Ovary (tissue), 9 donors: ENCODE measurements around the gene SYT3. TPM values are rescaled to one million over a fixed set of nuclear protein-coding genes. Genes with fewer than 3 reads are reported as not detected.

Experiments used
- DNase-seq, 5 donors: peaks; one replicate each; pipeline ENCODE4 v3.0.0-alpha.2; 2019 to 2020
- H3K27ac ChIP-seq, 2 donors: fragments of 200-600 bp; one replicate each; pipeline versions ENCODE4 v1.5.1 to v1.8.0; 2019 to 2022
- H3K27me3 ChIP-seq: fragments of 200-600 bp; one replicate; pipeline ENCODE4 v1.8.0; 2022
- H3K36me3 ChIP-seq: fragments of 200-600 bp; sonication (generic); one replicate; pipeline ENCODE4 v1.5.1; 2019
- H3K4me1 ChIP-seq: one replicate; pipeline ENCODE4 v1.8.1; 2013; ENCODE audit warnings: mild to moderate bottlenecking, moderate library complexity; ENCODE audit not compliant: insufficient read depth
- H3K4me3 ChIP-seq: fragments of 200-600 bp; sonication (generic); one replicate; pipeline ENCODE4 v1.5.1; 2017
- H3K9me3 ChIP-seq, 2 donors: fragments of 200-600 bp in 1 of 2; sonication (generic) in 1 of 2; one replicate each; pipeline versions ENCODE4 v1.5.1 to v1.8.1; 2013 to 2019; ENCODE audit warnings: mild to moderate bottlenecking in 1 of 2, moderate library complexity in 1 of 2
- CTCF ChIP-seq, 3 donors: fragments of 450-650 bp in 2 of 3; fragments of 200-600 bp in 1 of 3; IDR thresholded peaks; one replicate each; pipeline versions ENCODE4 v1.5.1 to v1.8.0; 2016 to 2022; ENCODE audit warnings: antibody characterized with exemption in 3 of 3, mild to moderate bottlenecking in 1 of 3
- EP300 ChIP-seq: sonication (generic); formaldehyde crosslinking; IDR thresholded peaks from one replicate; pipeline ENCODE4 v1.6.1; 2017; ENCODE audit warnings: antibody characterized with exemption
- POLR2A ChIP-seq: fragments of 450-650 bp; IDR thresholded peaks from one replicate; pipeline ENCODE4 v1.6.1; 2017; ENCODE audit warnings: antibody characterized with exemption, mild to moderate bottlenecking, moderate library complexity
- WGBS, 3 donors: extraction: QIAGEN DNeasy Blood & Tissue Kit in 1 of 3; methylation state at CpG; one replicate each; pipeline versions ENCODE4 v1.1.5 to v1.1.7; 2013 to 2017; 5-methylcytosine and 5-hydroxymethylcytosine counted together
- intact Hi-C, 4 donors: fragments of 100-400 bp; cut with DNase I; formaldehyde crosslinking; loops; one replicate each; pipeline versions ENCODE4 v1.11.0 to v1.15.1; 2022 to 2023
- polyA plus RNA-seq, 2 donors: library from polyadenylated mRNA; stranded (reverse); fragments of 200-250 nt in 1 of 2; fragments of 350-450 nt in 1 of 2; fragmentation: Illumina TruSeq in 1 of 2; extraction: RNeasy Lipid Tissue Mini Kit (QIAGEN cat#74804) in 1 of 2; gene quantifications; one replicate each; pipeline ENCODE4 v1.2.3, GENCODE V29; 2013 to 2014
- total RNA-seq, 7 donors: library from RNA; depleted of rRNA in 2 of 7; stranded (reverse); fragments of >200 nt in 2 of 7; fragmentation: NEBNext Ultra II Directional in 3 of 7; extraction: Animal tissue kit (Norgen Biotek cat#: 25700) in 3 of 7; gene quantifications; one replicate each; pipeline versions ENCODE4 v1.1.0 to v1.2.4, GENCODE V29; 2016 to 2023
- donor health status: DM: no; HTN: no; CAD: no; lungs with moderate emphysema.
- donor health status: DM: no; HTN: no; CAD: no.
- donor health status: Bipolar disorder and iron deficiency.
- donor health status: DM: yes; HTN: yes; CAD: no.
- donor health status: DM: no; HTN: no; CAD: no.
- donor health status: DM: yes; HTN: yes; CAD: no.

SYT3 gene
- total and polyA plus RNA-seq, 9 donors: 0.08 to 0.32 (median 0.10) TPM; not detected in 6

GRCh38 chr19:50664204-50664603, 24.5 kb upstream of the SYT3 start:
- TF ChIP-seq POLR2A (no peak), CTCF (IDR thresholded peaks at IDR 0.05) (no peak), EP300 (no peak)
- Histone ChIP-seq H3K27ac (no peak overlapping the region), H3K27me3 (no peaks in the 10 kb centered on the region), H3K4me1 (no peaks in the 10 kb centered on the region), H3K36me3 (no peaks in the 10 kb centered on the region), H3K9me3 (no peaks in the 10 kb centered on the region), H3K4me3 (no peak overlapping the region)
- intact Hi-C loops: no loop called here
- no peak for DNase-seq
- 81 to 87% (median 83%) methylated on average over 6 of the region's 6 CpGs for WGBS, 3 donors

GRCh38 chr19:50663482-50663790, 23.8 kb upstream of the SYT3 start:
- no peaks in the 10 kb centered on the region for H3K27me3 ChIP-seq

GRCh38 chr19:50662651-50663481, 23.2 kb upstream of the SYT3 start:
- no peak overlapping the region for H3K4me3 ChIP-seq
- intact Hi-C loops: no loop called here
- TF ChIP-seq EP300 (no peak), CTCF (IDR thresholded peaks at IDR 0.05) (no peak), POLR2A (no peak)
- H3K27ac ChIP-seq: no peak overlapping the region
- H3K9me3 ChIP-seq: no peaks in the 10 kb centered on the region
- WGBS, 3 donors: 38 to 41% (median 41%) methylated on average over 16 of the region's 16 CpGs
- DNase-seq: no peak
- no peaks in the 10 kb centered on the region for H3K27me3 ChIP-seq
- peaks cover 4% of the 10 kb centered on the region for H3K4me1 ChIP-seq
- H3K36me3 ChIP-seq: no peaks in the 10 kb centered on the region

More at GRCh38 chr19:50663482-50663790, 23.8 kb upstream of the SYT3 start:
- TF ChIP-seq POLR2A: no peak
- TF ChIP-seq CTCF (IDR thresholded peaks at IDR 0.05): no peak
- H3K27ac ChIP-seq: no peak overlapping the region
- DNase-seq: no peak
- 80 to 90% (median 89%) methylated on average over 1 of the region's 1 CpG for WGBS, 3 donors
- no peaks in the 10 kb centered on the region for H3K36me3 ChIP-seq
- no peak overlapping the region for H3K4me3 ChIP-seq
- H3K9me3 ChIP-seq: no peaks in the 10 kb centered on the region
- intact Hi-C loops: no loop called here
- H3K4me1 ChIP-seq: peaks cover under 1% of the 10 kb centered on the region

DNA sequence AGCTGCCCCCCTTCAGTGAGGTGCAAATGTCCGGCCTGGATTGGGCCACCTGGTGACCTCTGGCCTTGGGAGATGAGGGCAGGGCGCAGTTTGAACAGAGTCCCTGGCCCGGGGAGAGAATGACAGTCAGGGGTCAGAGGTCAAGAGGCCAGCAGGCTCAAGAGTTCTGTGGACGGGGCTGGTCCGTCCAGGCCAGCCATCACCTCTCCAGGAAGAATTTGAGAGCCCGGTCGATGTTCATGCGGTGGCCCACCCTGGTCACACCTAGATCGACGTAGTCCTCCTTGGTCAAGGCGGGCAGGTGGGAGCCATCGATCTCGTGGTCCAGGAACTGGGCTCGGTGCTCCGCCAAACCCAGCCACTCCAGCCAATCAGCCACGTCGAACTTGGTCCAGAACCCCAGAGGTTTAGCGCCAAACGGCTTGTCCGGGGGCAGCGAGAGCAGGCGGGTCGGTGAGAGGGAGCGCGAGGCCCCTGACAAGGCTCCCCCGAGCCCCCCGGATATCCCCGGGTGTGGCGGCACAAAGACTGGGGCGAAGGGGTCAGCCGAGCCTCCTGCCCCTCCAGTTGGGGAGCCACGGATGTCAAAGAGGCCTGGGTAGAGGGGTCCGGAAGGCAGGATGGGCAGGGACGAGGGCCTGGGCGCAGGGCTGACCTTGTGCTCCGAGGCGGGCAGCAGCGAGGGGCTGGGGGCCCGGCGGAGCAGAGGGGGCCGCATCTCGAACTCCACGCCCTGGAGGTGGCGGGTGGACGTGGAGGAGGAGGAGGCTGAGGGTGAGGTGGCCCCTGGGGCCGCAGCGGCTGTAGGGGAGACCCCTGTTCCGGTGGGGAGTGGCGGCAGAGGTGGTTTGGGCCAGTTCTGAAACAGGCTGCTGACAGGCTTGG, 22.3 kb upstream of the SYT3 start:
- WGBS, 3 donors: 43 to 59% (median 49%) methylated on average over 49 of the region's 49 CpGs
- no peaks in the 10 kb centered on the region for H3K9me3 ChIP-seq
- peaks cover 5% of the 10 kb centered on the region for H3K4me1 ChIP-seq
- no peak overlapping the region for H3K27ac ChIP-seq
- no peak overlapping the region for H3K4me3 ChIP-seq
- TF ChIP-seq CTCF (IDR thresholded peaks at IDR 0.05): no peak
- no peak for TF ChIP-seq EP300
- no peak for TF ChIP-seq POLR2A
- no peaks in the 10 kb centered on the region for H3K36me3 ChIP-seq
- DNase-seq: no peak
- H3K27me3 ChIP-seq: no peaks in the 10 kb centered on the region
- intact Hi-C loops: no loop called here
